ENCODE results near the gene SPINK8.

DNA sequence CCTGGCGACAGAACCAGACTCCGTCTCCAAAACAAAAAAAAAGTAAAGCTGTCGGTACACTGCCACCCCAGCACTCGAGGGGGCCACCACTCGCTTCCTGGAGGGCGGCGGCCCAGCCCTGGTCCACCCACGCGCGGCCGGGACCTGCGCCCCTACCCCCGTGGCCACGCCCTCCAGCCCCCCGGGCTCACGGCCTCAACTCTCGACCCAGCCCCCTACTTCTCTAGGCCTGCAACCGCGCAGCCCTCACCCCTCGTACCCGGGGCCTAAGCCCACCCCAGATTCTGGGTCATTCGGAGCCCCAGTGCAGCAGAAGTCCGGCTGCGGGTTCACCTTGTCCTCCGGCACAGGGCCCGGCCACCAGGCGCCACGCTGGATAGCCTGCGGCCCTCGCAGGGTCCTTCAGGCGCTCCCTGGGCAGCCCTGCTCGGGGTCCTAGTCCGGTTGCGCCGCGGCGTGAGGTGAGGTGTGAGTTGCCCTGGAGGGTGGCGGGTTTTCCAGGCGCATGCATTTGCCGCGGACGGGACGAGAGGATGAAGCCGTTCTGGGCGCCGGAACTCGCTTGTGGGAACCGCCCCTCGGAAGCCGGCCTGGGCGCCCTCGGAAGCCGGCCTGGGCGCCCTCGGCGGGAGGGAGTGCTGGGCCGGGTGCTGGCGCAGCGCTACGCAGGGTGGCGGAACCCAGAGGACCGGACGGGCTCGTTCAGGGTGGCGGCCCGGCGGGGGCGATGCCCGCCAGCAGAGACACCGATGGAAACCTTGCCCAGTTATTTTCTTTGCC is 32.3 kb downstream of the SPINK8 start, which contains the start of gene NME6:
- TF ChIP-seq SP1 (IDR thresholded peaks at IDR 0.05), result peak; percentile 48
- peak in 1 of 2 donors; percentile 30 for TF ChIP-seq RXRA (IDR thresholded peaks at IDR 0.05)
- no peak for TF ChIP-seq CTCF (IDR thresholded peaks at IDR 0.05; ENCODE audit: low read depth, low read length, missing input control)
- peak; percentile 65 for TF ChIP-seq YY1 (IDR thresholded peaks at IDR 0.05)
- peak; percentile 49 for TF ChIP-seq ZBTB33 (IDR thresholded peaks at IDR 0.05)
- TF ChIP-seq, protein P1, sequence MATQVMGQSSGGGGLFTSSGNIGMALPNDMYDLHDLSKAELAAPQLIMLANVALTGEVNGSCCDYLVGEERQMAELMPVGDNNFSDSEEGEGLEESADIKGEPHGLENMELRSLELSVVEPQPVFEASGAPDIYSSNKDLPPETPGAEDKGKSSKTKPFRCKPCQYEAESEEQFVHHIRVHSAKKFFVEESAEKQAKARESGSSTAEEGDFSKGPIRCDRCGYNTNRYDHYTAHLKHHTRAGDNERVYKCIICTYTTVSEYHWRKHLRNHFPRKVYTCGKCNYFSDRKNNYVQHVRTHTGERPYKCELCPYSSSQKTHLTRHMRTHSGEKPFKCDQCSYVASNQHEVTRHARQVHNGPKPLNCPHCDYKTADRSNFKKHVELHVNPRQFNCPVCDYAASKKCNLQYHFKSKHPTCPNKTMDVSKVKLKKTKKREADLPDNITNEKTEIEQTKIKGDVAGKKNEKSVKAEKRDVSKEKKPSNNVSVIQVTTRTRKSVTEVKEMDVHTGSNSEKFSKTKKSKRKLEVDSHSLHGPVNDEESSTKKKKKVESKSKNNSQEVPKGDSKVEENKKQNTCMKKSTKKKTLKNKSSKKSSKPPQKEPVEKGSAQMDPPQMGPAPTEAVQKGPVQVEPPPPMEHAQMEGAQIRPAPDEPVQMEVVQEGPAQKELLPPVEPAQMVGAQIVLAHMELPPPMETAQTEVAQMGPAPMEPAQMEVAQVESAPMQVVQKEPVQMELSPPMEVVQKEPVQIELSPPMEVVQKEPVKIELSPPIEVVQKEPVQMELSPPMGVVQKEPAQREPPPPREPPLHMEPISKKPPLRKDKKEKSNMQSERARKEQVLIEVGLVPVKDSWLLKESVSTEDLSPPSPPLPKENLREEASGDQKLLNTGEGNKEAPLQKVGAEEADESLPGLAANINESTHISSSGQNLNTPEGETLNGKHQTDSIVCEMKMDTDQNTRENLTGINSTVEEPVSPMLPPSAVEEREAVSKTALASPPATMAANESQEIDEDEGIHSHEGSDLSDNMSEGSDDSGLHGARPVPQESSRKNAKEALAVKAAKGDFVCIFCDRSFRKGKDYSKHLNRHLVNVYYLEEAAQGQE (IDR thresholded peaks at IDR 0.05), result peak; percentile 59
- TF ChIP-seq FOXA1 (IDR thresholded peaks at IDR 0.05), result peak; percentile 11
- no peak for TF ChIP-seq JUND (IDR thresholded peaks at IDR 0.05)
- peak; percentile 42 for TF ChIP-seq TAF1 (conservative IDR thresholded peaks at IDR 0.05)
- TF ChIP-seq HNF4A (conservative IDR thresholded peaks at IDR 0.05), result no peak
- peak in 1 of 2 donors; percentile 27 for TF ChIP-seq EGR1 (IDR thresholded peaks at IDR 0.05; ENCODE audit: low read depth in 2 of 2)

Measured in liver (tissue), 3 donors.